Tibial nerve (tissue), 3 donors: ENCODE measurements around the gene NANOS3.

Experiments
- CTCF ChIP-seq, 5 experiments: fragments of 200-600 bp in 3 of 5; fragments of 450-650 bp in 2 of 5; sonication (generic) in 3 of 5; IDR thresholded peaks; one replicate each; pipeline ENCODE4 v1.5.1; 2016 to 2019; ENCODE audit warnings: antibody characterized with exemption in 5 of 5, mild to moderate bottlenecking in 3 of 5, moderate library complexity in 2 of 5
- POLR2A ChIP-seq, 2 donors: fragments of 450-650 bp; IDR thresholded peaks; one replicate each; pipeline ENCODE4 v1.6.1; 2017; ENCODE audit warnings: antibody characterized with exemption in 2 of 2, mild to moderate bottlenecking in 2 of 2, moderate library complexity in 2 of 2

GRCh38 chr19:13848798-13849676, 27.9 kb upstream of the NANOS3 start:
- TF ChIP-seq CTCF (IDR thresholded peaks at IDR 0.05) (no peak), POLR2A (IDR thresholded peaks at IDR 0.05) (no peak)
